Measurements from ENCODE around the gene UBXN6.

UBXN6 gene

GRCh38 chr19:4432918-4433506 lies 24.6 kb downstream of the UBXN6 start:
- no peak for DNase-seq
- TF ChIP-seq CTCF (IDR thresholded peaks at IDR 0.05; ENCODE audit: low read depth, low read length, missing control alignments), result no peak
- in situ Hi-C loops (cut with HindIII; ENCODE audit: low pct_ligation_motif_present, low sequenced_read_pairs), result no loop called here
- H3K27me3 ChIP-seq (replicated peaks), result no peaks in the 10 kb centered on the region
- no peak overlapping the region for H3K4me3 ChIP-seq (ENCODE audit: low read depth, low read length)
- no peak overlapping the region for H3K27ac ChIP-seq
- H3K36me3 ChIP-seq (replicated peaks), result peaks cover 7% of the 10 kb centered on the region

- DNase-seq, result no peak
- Histone ChIP-seq H3K27me3 (replicated peaks) (no peaks in the 10 kb centered on the region), H3K4me3 (ENCODE audit: low read depth, low read length) (no peak overlapping the region), H3K27ac (no peak overlapping the region), H3K36me3 (replicated peaks) (peaks cover 7% of the 10 kb centered on the region)
- no peak for TF ChIP-seq CTCF (IDR thresholded peaks at IDR 0.05; ENCODE audit: low read depth, low read length, missing control alignments)
- in situ Hi-C loops (cut with HindIII; ENCODE audit: low pct_ligation_motif_present, low sequenced_read_pairs), result no loop called here
Observed at GRCh38 chr19:4431808-4432674, 25.6 kb downstream of the UBXN6 start.

- peaks cover 7% of the 10 kb centered on the region for H3K36me3 ChIP-seq (replicated peaks)
- in situ Hi-C loops (cut with HindIII; ENCODE audit: low pct_ligation_motif_present, low sequenced_read_pairs), result no loop called here
- no peak overlapping the region for H3K4me3 ChIP-seq (ENCODE audit: low read depth, low read length)
- H3K27me3 ChIP-seq (replicated peaks), result no peaks in the 10 kb centered on the region
- TF ChIP-seq CTCF (IDR thresholded peaks at IDR 0.05; ENCODE audit: low read depth, low read length, missing control alignments), result no peak
- H3K27ac ChIP-seq, result no peak overlapping the region
- DNase-seq, result no peak
Observed at GRCh38 chr19:4431296-4431695, 26.3 kb downstream of the UBXN6 start.

GRCh38 chr19:4430760-4431159 lies 26.8 kb downstream of the UBXN6 start:
- in situ Hi-C loops (cut with HindIII; ENCODE audit: low pct_ligation_motif_present, low sequenced_read_pairs), result no loop called here
- H3K36me3 ChIP-seq (replicated peaks), result peaks cover 7% of the 10 kb centered on the region
- TF ChIP-seq CTCF (IDR thresholded peaks at IDR 0.05; ENCODE audit: low read depth, low read length, missing control alignments), result no peak
- H3K27me3 ChIP-seq (replicated peaks), result no peaks in the 10 kb centered on the region
- H3K27ac ChIP-seq, result no peak overlapping the region
- H3K4me3 ChIP-seq (ENCODE audit: low read depth, low read length), result no peak overlapping the region
- no peak for DNase-seq

GRCh38 chr19:4429771-4430171 lies 27.8 kb downstream of the UBXN6 start:
- no peaks in the 10 kb centered on the region for H3K27me3 ChIP-seq (replicated peaks)
- no peak for TF ChIP-seq CTCF (IDR thresholded peaks at IDR 0.05; ENCODE audit: low read depth, low read length, missing control alignments)
- H3K36me3 ChIP-seq (replicated peaks), result peaks cover 7% of the 10 kb centered on the region
- in situ Hi-C loops (cut with HindIII; ENCODE audit: low pct_ligation_motif_present, low sequenced_read_pairs), result no loop called here
- no peak for DNase-seq
- no peak overlapping the region for H3K4me3 ChIP-seq (ENCODE audit: low read depth, low read length)
- no peak overlapping the region for H3K27ac ChIP-seq
